GM13977 (cell line): ENCODE measurements around the gene TUBAL3.

Experiments
- DNase-seq: peaks from one replicate; pipeline ENCODE4 v3.0.0; 2012; ENCODE audit warnings: low spot score
- CTCF ChIP-seq: IDR thresholded peaks from 2 replicates; pipeline ENCODE4 v1.5.1; 2012; ENCODE audit warnings: mild to moderate bottlenecking, control low read depth; ENCODE audit not compliant: insufficient read depth; ENCODE audit errors: extremely low read depth, missing control alignments
- in situ Hi-C: fragments of 300-500 bp; cut with MboI; formaldehyde crosslinking; loops from one replicate; pipeline ENCODE4 v1.12.0; 2022; ENCODE audit warnings: low sequenced_read_pairs, low pct_unique_long_range_greater_than_20kb, mixed read lengths, inconsistent platforms; ENCODE audit not compliant: unreplicated experiment

The TUBAL3 gene

GRCh38 chr10:5354068-5354467, 50.6 kb downstream of the TUBAL3 start:
- in situ Hi-C loops, result no loop called here
- no peak for DNase-seq
- TF ChIP-seq CTCF, result no peak

- in situ Hi-C loops, result no loop called here
- no peak for DNase-seq
- TF ChIP-seq CTCF, result no peak
Observed at GRCh38 chr10:5349362-5349761, 55.3 kb downstream of the TUBAL3 start.

GRCh38 chr10:5346881-5347280, 57.7 kb downstream of the TUBAL3 start:
- no peak for TF ChIP-seq CTCF
- in situ Hi-C loops, result no loop called here
- DNase-seq, result no peak

- DNase-seq, result no peak
- TF ChIP-seq CTCF, result no peak
- in situ Hi-C loops, result no loop called here
Observed at GRCh38 chr10:5344746-5345145, 59.9 kb downstream of the TUBAL3 start.

DNA sequence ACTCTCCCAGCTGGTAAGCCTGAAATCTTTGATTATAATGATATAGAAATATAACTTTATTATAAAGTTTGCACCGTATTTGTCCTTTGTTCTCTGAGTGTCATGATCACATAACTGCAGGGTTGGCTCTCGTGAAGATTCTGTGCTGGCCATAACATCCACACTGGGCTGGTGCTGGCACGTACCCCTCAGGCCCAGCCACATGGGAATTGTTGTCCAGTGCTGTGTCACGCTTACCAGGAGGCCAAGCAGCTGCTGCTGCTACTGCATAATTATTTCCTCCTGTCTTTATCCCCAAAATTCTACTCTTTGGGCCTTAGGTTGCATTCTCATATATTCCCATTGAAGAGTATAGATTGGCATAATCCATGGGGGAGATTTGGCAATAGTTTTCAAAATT, 60.6 kb downstream of the TUBAL3 start:
- DNase-seq, result no peak
- TF ChIP-seq CTCF, result no peak
- in situ Hi-C loops, result no loop called here

DNA sequence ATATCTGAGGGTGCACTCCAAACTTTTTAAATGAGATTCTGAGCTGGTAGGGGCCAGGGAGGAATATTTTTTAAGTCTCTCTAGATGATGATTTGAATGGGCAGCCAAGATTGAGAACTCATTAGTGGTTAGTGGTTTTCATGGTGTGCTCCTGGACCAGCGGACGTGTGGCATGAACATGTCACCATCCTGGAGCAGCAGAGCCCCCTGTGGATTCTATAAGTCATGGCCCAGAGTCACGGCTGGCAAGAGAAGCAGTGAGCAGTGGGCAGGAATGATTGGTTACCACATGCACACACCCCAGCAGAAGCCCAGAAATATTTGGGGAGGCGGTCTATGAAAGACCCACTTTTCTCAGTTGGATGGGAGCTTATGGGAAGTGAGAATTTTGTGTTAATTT, 61.1 kb downstream of the TUBAL3 start:
- in situ Hi-C loops, result no loop called here
- DNase-seq, result no peak
- no peak for TF ChIP-seq CTCF
